Measurements from ENCODE around the gene DST.

DST gene

GRCh38 chr6:56477241-56477640 is 165.4 kb downstream of the DST start:
- DNase-seq = no peak

- DNase-seq = no peak
These were observed 166.8 kb downstream of the DST start for GRCh38 chr6:56475736-56476457.

GRCh38 chr6:56474532-56474931 is 168.2 kb downstream of the DST start:
- no peak for DNase-seq

- no peak for DNase-seq
These were observed 179.2 kb downstream of the DST start for GRCh38 chr6:56463443-56463842.

- DNase-seq = no peak
These were observed 183.5 kb downstream of the DST start for GRCh38 chr6:56459030-56459805.

GRCh38 chr6:56458324-56458884 is 184.3 kb downstream of the DST start:
- DNase-seq = no peak

GRCh38 chr6:56456785-56457184 is 185.9 kb downstream of the DST start:
- DNase-seq = no peak

- DNase-seq = no peak
These were observed 191.6 kb downstream of the DST start for GRCh38 chr6:56450882-56451739.

GRCh38 chr6:56450376-56450775 is 192.3 kb downstream of the DST start:
- no peak for DNase-seq

- no peak for DNase-seq
These were observed 194.6 kb downstream of the DST start for GRCh38 chr6:56448046-56448445.

GRCh38 chr6:56445818-56446217 is 196.9 kb downstream of the DST start:
- DNase-seq = no peak

GRCh38 chr6:56444855-56445254 is 197.8 kb downstream of the DST start:
- no peak for DNase-seq

GRCh38 chr6:56440551-56440981 is 202.1 kb downstream of the DST start:
- no peak for DNase-seq

GRCh38 chr6:56437171-56437900 is 205.4 kb downstream of the DST start:
- no peak for DNase-seq

- DNase-seq = no peak
These were observed 206.9 kb downstream of the DST start for GRCh38 chr6:56435754-56436153.

GRCh38 chr6:56435326-56435725 is 207.4 kb downstream of the DST start:
- no peak for DNase-seq

- no peak for DNase-seq
These were observed 208.1 kb downstream of the DST start for GRCh38 chr6:56434606-56435005.

GRCh38 chr6:56433119-56433518 is 209.6 kb downstream of the DST start:
- DNase-seq = no peak

GRCh38 chr6:56432194-56432593 is 210.5 kb downstream of the DST start:
- DNase-seq = no peak

- no peak for DNase-seq
These were observed 211.8 kb downstream of the DST start for GRCh38 chr6:56430629-56431600.

- no peak for DNase-seq
These were observed 218.1 kb downstream of the DST start for GRCh38 chr6:56424542-56425083.

Measured in NCI-H2171 (cell line).